Memory B cell (primary cell): ENCODE results near the gene GCM1.

Source experiments
- ATAC-seq: fragments of 150-1000 bp; cut with Tn5 transposase; 2 replicates; pipeline ENCODE4 v1.10.0; 2021; ENCODE audit warnings: low read depth, mild to moderate bottlenecking, moderate library complexity
- DNase-seq, 2 donors: peaks; one replicate each; pipeline ENCODE4 v3.0.0; 2022; ENCODE audit warnings: low spot score in 2 of 2
- H3K27ac Mint-ChIP-seq: one replicate; pipeline ENCODE4 v1.8.0; 2022; ENCODE audit warnings: mild to moderate bottlenecking, moderate library complexity, mixed read lengths
- H3K27me3 Mint-ChIP-seq: one replicate; pipeline ENCODE4 v1.8.0; 2022; ENCODE audit warnings: mixed read lengths
- H3K36me3 Mint-ChIP-seq: one replicate; pipeline ENCODE4 v1.8.0; 2022; ENCODE audit warnings: mild to moderate bottlenecking, mixed read lengths
- H3K4me1 Mint-ChIP-seq: one replicate; pipeline ENCODE4 v1.8.0; 2022; ENCODE audit warnings: mixed read lengths
- H3K4me3 Mint-ChIP-seq: one replicate; pipeline ENCODE4 v1.8.0; 2022; ENCODE audit warnings: mild to moderate bottlenecking, moderate library complexity, mixed read lengths
- H3K9me3 Mint-ChIP-seq: one replicate; pipeline ENCODE4 v1.8.0; 2022; ENCODE audit warnings: mixed read lengths

The GCM1 gene

DNA sequence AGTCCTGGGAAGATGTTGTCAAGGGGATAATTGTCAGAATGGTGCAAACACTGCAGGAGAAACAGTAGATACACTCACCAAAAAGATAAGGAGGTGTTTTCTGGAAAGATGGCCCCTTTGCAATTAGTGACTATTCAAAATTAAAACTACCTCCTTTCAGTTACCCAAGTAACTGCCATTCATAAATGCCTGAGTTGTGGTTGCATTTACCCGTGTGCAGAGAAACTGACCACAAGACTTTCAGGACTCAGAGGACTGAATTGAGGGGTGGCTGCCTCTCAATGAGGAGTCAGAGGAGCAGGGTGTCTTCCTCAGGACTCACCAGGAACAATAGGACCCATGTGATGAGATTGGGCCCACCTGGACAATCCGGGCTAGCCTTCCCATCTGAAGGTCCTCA is 39.0 kb downstream of the GCM1 start:
- Mint-ChIP-seq H3K9me3 (no peaks in the 10 kb centered on the region), H3K4me3 (no peak overlapping the region), H3K4me1 (no peaks in the 10 kb centered on the region), H3K36me3 (no peaks in the 10 kb centered on the region), H3K27ac (no peak overlapping the region), H3K27me3 (no peaks in the 10 kb centered on the region)
- DNase-seq (no peak), ATAC-seq (no peak)

DNA sequence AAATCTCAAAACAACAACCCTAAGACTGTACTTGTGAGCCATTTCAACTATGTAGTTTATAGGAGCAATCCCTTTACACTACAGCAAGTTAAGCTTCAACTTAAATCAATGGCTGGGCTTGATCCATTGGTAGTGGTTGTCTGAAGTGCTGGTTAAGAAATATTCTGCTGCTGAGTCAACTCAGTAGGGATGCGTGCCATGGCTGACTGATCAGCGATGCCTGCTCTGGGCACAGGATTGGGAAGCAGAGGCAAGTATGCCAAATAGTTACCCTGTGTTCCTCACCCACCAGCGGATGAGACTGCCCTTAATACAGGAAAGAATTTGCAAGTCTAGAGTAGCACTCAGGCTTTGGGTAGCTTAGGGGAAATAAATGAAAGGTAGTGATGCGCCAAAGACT is 41.5 kb downstream of the GCM1 start:
- ATAC-seq (no peak), DNase-seq (no peak)
- H3K27me3 Mint-ChIP-seq = no peaks in the 10 kb centered on the region
- no peaks in the 10 kb centered on the region for H3K4me1 Mint-ChIP-seq
- no peak overlapping the region for H3K4me3 Mint-ChIP-seq
- no peaks in the 10 kb centered on the region for H3K9me3 Mint-ChIP-seq
- H3K36me3 Mint-ChIP-seq = no peaks in the 10 kb centered on the region
- H3K27ac Mint-ChIP-seq = no peak overlapping the region

DNA sequence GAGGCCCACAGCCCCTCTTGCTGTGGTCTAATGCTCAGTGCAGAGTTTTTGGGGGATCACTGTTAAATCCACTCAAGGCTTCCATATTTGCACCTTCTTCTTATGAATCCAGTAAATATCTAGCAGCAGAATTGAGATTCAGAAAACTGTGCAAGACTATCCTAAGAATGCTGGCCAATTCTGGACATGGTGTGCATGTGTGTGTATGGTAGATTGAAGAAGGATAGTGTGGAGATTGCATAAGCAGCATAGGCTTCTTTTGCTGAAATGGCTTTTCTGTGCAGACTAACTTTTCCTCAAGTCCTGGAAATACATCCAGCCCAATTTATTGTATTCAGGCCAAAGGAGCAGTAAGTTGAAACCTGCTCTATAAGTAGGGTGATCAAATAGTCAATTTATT is 43.7 kb downstream of the GCM1 start:
- Mint-ChIP-seq H3K27me3 (no peaks in the 10 kb centered on the region), H3K4me1 (no peaks in the 10 kb centered on the region), H3K27ac (no peak overlapping the region), H3K36me3 (peaks cover 8% of the 10 kb centered on the region), H3K4me3 (no peak overlapping the region), H3K9me3 (no peaks in the 10 kb centered on the region)
- no peak for ATAC-seq
- DNase-seq = no peak

DNA sequence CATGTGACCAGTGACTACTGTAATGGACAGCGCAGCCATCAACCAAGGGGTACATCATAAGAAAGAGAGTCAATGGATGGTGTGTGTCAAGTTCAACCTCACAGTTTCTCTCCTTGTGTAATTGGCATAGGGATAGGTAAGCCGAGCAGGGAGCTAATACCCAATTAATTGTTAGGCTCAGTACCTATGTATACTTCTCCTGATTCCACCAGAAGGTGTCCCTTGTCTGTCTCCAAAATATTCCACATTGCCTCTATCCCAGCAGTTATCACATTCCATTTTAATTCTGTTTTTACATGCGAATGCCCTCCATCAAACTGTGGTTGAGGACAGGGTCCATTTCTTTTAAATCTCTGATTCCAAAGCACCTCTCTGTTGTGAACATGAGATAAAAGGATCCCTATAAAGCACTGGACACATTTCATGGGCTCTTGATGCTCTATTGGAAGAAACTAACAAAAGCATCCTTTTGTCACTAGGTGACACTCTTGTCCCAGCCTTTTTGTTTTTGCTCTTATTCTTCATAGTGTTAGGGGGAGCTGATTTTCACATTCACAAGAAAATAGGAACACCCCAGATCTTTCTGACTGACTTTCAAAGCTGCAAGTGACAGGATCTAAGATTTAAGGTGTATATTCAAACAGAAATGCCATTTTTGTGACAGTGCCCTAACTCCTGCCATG is 44.5 kb downstream of the GCM1 start:
- Mint-ChIP-seq H3K4me1 (no peaks in the 10 kb centered on the region), H3K4me3 (no peak overlapping the region), H3K27ac (no peak overlapping the region), H3K27me3 (no peaks in the 10 kb centered on the region), H3K36me3 (peaks cover 8% of the 10 kb centered on the region), H3K9me3 (no peaks in the 10 kb centered on the region)
- peak in 1 of 2 donors; percentile 11 for DNase-seq
- ATAC-seq = peak; percentile 58

DNA sequence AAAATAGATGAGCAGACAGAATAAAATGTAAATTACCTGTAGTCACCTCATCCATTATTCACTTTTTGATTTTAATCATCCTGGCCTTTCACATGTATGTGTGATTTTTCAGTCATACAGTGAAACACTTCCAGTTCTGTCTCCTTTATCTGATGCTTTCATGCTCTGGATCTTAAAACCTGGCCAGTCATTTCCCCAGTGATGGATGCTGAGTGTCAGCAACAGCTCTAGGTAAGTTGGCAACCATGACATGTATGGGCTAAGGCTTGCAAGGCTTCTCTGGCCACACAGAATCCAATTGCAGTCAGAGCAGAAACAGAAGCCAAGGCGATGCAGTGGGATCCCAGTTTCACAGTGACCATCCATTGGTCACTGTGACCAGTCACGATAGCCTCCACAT is 47.6 kb downstream of the GCM1 start:
- Mint-ChIP-seq H3K4me3 (no peak overlapping the region), H3K27ac (no peak overlapping the region), H3K4me1 (no peaks in the 10 kb centered on the region), H3K9me3 (no peaks in the 10 kb centered on the region), H3K27me3 (no peaks in the 10 kb centered on the region), H3K36me3 (peaks cover 14% of the 10 kb centered on the region)
- DNase-seq = no peak
- no peak for ATAC-seq

DNA sequence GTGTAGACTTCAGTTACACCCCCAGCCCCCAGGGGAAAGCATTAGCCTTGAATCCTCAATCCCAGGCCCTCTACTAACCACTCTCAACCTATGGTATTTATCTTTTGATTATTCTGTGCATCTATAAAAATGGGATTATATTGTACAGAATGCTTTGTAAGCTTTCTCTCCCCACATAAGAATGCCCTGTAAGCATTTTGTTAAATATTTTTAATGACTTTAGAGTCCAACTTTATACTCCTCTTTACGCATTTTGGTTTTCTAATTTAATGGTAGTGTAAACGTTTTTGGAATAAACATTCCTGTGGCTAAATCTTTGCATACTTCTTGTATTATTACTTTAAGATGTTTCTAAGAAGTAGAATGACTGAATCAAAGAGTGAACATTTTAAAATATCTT is 48.1 kb downstream of the GCM1 start:
- Mint-ChIP-seq H3K27me3 (no peaks in the 10 kb centered on the region), H3K4me1 (no peaks in the 10 kb centered on the region), H3K27ac (peak overlapping the region; percentile 31), H3K4me3 (no peak overlapping the region), H3K36me3 (peaks cover 16% of the 10 kb centered on the region), H3K9me3 (no peaks in the 10 kb centered on the region)
- no peak for DNase-seq
- no peak for ATAC-seq

DNA sequence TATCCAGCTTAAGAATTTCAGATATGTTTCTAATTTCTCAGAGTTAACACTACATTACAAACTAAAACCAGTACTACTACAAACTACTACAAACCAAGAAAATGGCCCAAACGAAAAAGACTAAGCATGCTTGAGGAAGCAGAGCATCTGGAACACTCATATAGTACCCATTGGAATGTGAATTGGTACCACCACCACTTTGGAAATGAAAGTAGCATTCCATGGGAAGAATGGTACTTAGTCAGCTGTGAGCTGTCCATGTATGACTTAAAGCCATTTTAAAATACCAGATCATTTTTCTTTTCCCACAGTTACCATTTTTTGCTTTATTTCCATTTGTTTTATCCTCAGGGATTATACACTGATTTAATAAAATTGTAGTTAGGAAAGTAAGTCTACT is 52.9 kb downstream of the GCM1 start:
- H3K27ac Mint-ChIP-seq = no peak overlapping the region
- no peaks in the 10 kb centered on the region for H3K27me3 Mint-ChIP-seq
- no peaks in the 10 kb centered on the region for H3K9me3 Mint-ChIP-seq
- DNase-seq (no peak), ATAC-seq (no peak)
- H3K4me1 Mint-ChIP-seq = no peaks in the 10 kb centered on the region
- H3K4me3 Mint-ChIP-seq = no peak overlapping the region
- peaks cover 18% of the 10 kb centered on the region for H3K36me3 Mint-ChIP-seq

DNA sequence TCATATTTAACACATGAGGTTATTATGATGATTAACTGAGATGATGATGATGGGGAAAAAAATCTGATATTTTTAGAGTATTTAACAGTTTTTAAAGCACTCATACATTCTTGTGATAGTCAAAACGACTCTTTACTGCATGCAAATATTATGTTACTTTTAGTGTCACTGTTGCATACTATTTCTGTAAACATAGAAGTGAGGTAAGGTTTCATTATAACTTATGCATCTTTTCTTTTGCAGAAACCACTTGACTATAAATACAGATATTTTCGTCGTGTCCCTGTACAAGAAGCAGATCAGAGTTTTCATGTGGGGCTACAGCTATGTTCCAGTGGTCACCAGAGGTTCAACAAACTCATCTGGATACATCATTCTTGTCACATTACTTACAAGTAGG is 53.4 kb downstream of the GCM1 start:
- no peak for ATAC-seq
- H3K36me3 Mint-ChIP-seq = peaks cover 20% of the 10 kb centered on the region
- H3K4me1 Mint-ChIP-seq = no peaks in the 10 kb centered on the region

DNA sequence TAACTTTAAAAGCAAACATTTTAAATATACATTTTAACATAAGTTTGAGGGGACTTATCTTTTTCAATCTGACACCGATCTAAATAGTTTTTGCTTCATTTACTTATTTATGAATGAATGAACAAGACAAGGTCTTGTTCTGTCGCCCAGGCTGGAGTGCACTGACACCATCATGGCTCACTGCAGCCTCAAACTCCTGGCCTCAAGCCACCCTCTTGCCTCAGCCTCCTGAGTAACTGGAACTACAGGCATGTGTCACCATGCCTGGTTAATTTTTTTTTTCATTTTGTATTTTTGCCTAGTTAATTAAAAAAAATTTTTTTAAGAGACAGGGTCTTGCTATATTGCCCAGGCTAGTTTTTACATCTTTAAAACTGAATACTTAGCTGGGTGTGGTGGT is 58.1 kb downstream of the GCM1 start:
- H3K36me3 Mint-ChIP-seq = peaks cover 28% of the 10 kb centered on the region
- H3K4me3 Mint-ChIP-seq = no peak overlapping the region
- H3K9me3 Mint-ChIP-seq = no peaks in the 10 kb centered on the region
- no peaks in the 10 kb centered on the region for H3K27me3 Mint-ChIP-seq
- H3K4me1 Mint-ChIP-seq = no peaks in the 10 kb centered on the region
- ATAC-seq (no peak), DNase-seq (no peak)
- H3K27ac Mint-ChIP-seq = no peak overlapping the region

More for the DNA sequence above, 53.4 kb downstream of the GCM1 start:
- DNase-seq = no peak
- Mint-ChIP-seq H3K9me3 (no peaks in the 10 kb centered on the region), H3K27ac (no peak overlapping the region), H3K27me3 (no peaks in the 10 kb centered on the region), H3K4me3 (no peak overlapping the region)

DNA sequence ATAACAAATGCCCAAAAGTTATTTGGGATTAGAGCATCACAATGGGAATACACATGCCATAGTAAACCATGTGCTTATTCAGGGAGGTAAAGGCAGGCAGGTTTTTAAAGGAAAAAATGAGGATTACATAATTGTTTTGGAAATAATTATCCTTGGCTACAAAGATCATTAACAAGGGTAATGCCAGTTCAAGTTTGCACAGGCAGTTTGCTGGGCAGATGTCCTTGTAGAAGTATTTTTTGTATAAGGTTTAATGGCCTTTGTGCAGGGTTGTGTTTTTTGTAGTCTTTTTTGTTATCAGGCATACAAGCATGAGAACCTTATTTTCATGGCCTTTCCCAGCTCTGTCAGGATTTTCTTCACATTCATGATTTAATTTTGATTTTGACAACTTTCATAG is 58.7 kb downstream of the GCM1 start:
- Mint-ChIP-seq H3K36me3 (peaks cover 27% of the 10 kb centered on the region), H3K27me3 (no peaks in the 10 kb centered on the region), H3K27ac (no peak overlapping the region), H3K9me3 (no peaks in the 10 kb centered on the region), H3K4me3 (no peak overlapping the region), H3K4me1 (no peaks in the 10 kb centered on the region)
- no peak for DNase-seq
- no peak for ATAC-seq

DNA sequence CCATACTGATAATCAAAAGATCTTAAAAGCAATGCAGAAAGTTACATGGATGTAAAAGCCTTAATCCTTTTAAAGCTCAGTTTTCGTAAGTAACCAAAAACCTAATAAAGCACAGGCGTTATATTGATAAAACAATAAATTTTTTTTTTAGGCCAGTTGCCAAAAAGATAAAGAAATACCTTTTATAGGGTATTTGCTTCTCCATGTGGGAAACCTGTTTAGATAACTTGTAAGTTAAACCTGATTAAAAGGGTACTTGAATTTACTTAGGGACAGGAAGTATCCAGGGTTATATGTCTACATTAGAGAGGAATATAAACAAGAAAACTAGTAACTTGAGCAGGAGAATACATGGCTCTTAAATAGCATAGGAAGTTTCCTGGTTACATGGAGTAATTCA is 62.3 kb downstream of the GCM1 start:
- H3K9me3 Mint-ChIP-seq = no peaks in the 10 kb centered on the region
- H3K4me3 Mint-ChIP-seq = no peak overlapping the region
- H3K27ac Mint-ChIP-seq = no peak overlapping the region
- peaks cover 30% of the 10 kb centered on the region for H3K36me3 Mint-ChIP-seq
- DNase-seq (no peak), ATAC-seq (no peak)
- H3K27me3 Mint-ChIP-seq = no peaks in the 10 kb centered on the region
- no peaks in the 10 kb centered on the region for H3K4me1 Mint-ChIP-seq

DNA sequence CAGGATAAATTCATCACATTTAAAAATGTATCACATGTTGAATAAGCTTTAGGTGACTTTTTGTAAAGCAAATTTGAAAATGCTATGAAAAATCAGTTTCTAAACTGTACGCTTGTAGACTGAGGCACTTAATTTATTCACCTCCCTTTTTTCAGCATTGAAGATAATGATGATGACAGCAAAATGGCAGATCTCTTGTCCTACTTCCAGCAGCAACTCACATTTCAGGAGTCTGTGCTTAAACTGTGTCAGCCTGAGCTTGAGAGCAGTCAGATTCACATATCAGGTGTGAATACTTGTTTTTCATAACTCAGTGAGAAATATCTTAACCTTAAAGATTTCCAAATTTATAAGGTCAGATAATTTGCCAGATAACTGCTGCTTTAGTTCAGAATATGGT is 67.8 kb downstream of the GCM1 start:
- ATAC-seq (no peak), DNase-seq (no peak)
- peaks cover 19% of the 10 kb centered on the region for H3K36me3 Mint-ChIP-seq
- H3K27ac Mint-ChIP-seq = no peak overlapping the region
- H3K9me3 Mint-ChIP-seq = no peaks in the 10 kb centered on the region
- H3K4me1 Mint-ChIP-seq = no peaks in the 10 kb centered on the region
- H3K27me3 Mint-ChIP-seq = no peaks in the 10 kb centered on the region
- H3K4me3 Mint-ChIP-seq = no peak overlapping the region
